Measurements from ENCODE around the gene FAM222A. TPM values are rescaled to one million over a fixed set of nuclear protein-coding genes. Genes with fewer than 3 reads are reported as not detected.

Gene FAM222A
- total and polyA plus RNA-seq, 2 of the 4 experiments (the other 2 are of a cell fraction): under 0.01 to 0.32 TPM

- H3K56ac ChIP-seq (ENCODE audit: extremely low read depth, insufficient read depth, low read length): no peak overlapping the region
- ChIA-PET POLR2A (ENCODE audit: unreplicated experiment) (no interaction called here), CTCF (no interaction called here)
- no peak overlapping the region for H2BK15ac ChIP-seq (ENCODE audit: low read depth, low read length)
- H3K4me1 ChIP-seq (ENCODE audit: control insufficient read depth, insufficient read depth, low read length): no peaks in the 10 kb centered on the region
- no peak overlapping the region for H4K91ac ChIP-seq (ENCODE audit: insufficient read depth, low read depth, low read length)
- 35% methylated on average over 3 of the region's 8 CpGs; no CpG with 5 or more reads in 1 of the 2 experiments for WGBS, 2 experiments (ENCODE audit: extremely low coverage in 2 of 2, insufficient read length in 1 of 2)
- H3K9me1 ChIP-seq (ENCODE audit: insufficient read depth, low read length): no peaks in the 10 kb centered on the region
- H3K18ac ChIP-seq (ENCODE audit: low read depth, low read length): no peak overlapping the region
- no TSS peak for BruUV-seq (replicated peaks)
- H4K8ac ChIP-seq (ENCODE audit: low read depth in 2 of 2, low read length in 2 of 2): no peak overlapping the region
- no peaks in the 10 kb centered on the region; the same call in 1 of the 2 replicates for H3K27me3 ChIP-seq (ENCODE audit: control insufficient read depth, insufficient read depth, low read length)
- no peak overlapping the region for H2BK120ac ChIP-seq (ENCODE audit: low read depth, low read length)
- no peaks in the 10 kb centered on the region for H3K79me1 ChIP-seq (ENCODE audit: low read depth in 1 of 2, low read length in 2 of 2)
- no peak overlapping the region for H3K23ac ChIP-seq (ENCODE audit: low read depth, low read length)
- in situ Hi-C loops (cut with MboI; ENCODE audit: low sequenced_read_pairs) (no loop called here), intact Hi-C loops (cut with micrococcal nuclease) (no loop called here), dilution Hi-C loops (cut with HindIII; ENCODE audit: low sequenced_read_pairs, unreplicated experiment) (no loop called here)
- no peak for TF ChIP-seq USF2 (IDR thresholded peaks at IDR 0.05; ENCODE audit: low read depth, low read length)
- no peak for TF ChIP-seq NFE2L2 (IDR thresholded peaks at IDR 0.05; ENCODE audit: low read depth, low read length)
- TF ChIP-seq CHD1 (IDR thresholded peaks at IDR 0.05; ENCODE audit: low read depth, low read length): no peak
- TF ChIP-seq, protein P1, sequence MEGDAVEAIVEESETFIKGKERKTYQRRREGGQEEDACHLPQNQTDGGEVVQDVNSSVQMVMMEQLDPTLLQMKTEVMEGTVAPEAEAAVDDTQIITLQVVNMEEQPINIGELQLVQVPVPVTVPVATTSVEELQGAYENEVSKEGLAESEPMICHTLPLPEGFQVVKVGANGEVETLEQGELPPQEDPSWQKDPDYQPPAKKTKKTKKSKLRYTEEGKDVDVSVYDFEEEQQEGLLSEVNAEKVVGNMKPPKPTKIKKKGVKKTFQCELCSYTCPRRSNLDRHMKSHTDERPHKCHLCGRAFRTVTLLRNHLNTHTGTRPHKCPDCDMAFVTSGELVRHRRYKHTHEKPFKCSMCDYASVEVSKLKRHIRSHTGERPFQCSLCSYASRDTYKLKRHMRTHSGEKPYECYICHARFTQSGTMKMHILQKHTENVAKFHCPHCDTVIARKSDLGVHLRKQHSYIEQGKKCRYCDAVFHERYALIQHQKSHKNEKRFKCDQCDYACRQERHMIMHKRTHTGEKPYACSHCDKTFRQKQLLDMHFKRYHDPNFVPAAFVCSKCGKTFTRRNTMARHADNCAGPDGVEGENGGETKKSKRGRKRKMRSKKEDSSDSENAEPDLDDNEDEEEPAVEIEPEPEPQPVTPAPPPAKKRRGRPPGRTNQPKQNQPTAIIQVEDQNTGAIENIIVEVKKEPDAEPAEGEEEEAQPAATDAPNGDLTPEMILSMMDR (conservative IDR thresholded peaks at IDR 0.05; ENCODE audit: low read depth, low read length): no peak
- TF ChIP-seq, protein P2, sequence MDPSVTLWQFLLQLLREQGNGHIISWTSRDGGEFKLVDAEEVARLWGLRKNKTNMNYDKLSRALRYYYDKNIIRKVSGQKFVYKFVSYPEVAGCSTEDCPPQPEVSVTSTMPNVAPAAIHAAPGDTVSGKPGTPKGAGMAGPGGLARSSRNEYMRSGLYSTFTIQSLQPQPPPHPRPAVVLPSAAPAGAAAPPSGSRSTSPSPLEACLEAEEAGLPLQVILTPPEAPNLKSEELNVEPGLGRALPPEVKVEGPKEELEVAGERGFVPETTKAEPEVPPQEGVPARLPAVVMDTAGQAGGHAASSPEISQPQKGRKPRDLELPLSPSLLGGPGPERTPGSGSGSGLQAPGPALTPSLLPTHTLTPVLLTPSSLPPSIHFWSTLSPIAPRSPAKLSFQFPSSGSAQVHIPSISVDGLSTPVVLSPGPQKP (IDR thresholded peaks at IDR 0.05; ENCODE audit: borderline replicate concordance, low read depth, low read length): no peak
- TF ChIP-seq SMC3 (IDR thresholded peaks at IDR 0.05; ENCODE audit: low read depth, low read length): no peak
- TF ChIP-seq RCOR1 (IDR thresholded peaks at IDR 0.05; ENCODE audit: insufficient replicate concordance, low read length): no peak
- TF ChIP-seq MAFK (IDR thresholded peaks at IDR 0.05; ENCODE audit: low read depth, low read length): no peak
- TF ChIP-seq RAD21 (IDR thresholded peaks at IDR 0.05; ENCODE audit: low read length): no peak
- TF ChIP-seq RFX5 (IDR thresholded peaks at IDR 0.05; ENCODE audit: low read depth, low read length): no peak
- no peak for TF ChIP-seq BHLHE40 (IDR thresholded peaks at IDR 0.05; ENCODE audit: low read depth, low read length)
- TF ChIP-seq MAZ (IDR thresholded peaks at IDR 0.05; ENCODE audit: borderline replicate concordance, low read depth, low read length): no peak
- TF ChIP-seq MXI1 (IDR thresholded peaks at IDR 0.05; ENCODE audit: borderline replicate concordance, low read depth, low read length): no peak
- TF ChIP-seq FOS (IDR thresholded peaks at IDR 0.05; ENCODE audit: low read depth, low read length): no peak
- no peak for TF ChIP-seq POLR2A (IDR thresholded peaks at IDR 0.05; ENCODE audit: low read depth, low read length)
- no peak for TF ChIP-seq CEBPB (IDR thresholded peaks at IDR 0.05; ENCODE audit: low read depth, low read length)
- no peak overlapping the region for H3K4me2 ChIP-seq (ENCODE audit: low read depth, low read length)
- H2AK9ac ChIP-seq (replicated peaks; ENCODE audit: low read depth, low read length, poor library complexity): no peak overlapping the region
- DNase-seq: no peak
- H3K27ac ChIP-seq (ENCODE audit: insufficient read depth, low read length): no peak overlapping the region
- H3K36me3 ChIP-seq (ENCODE audit: control insufficient read depth, insufficient read depth, low read length): peaks cover 5% of the 10 kb centered on the region
- no peaks in the 10 kb centered on the region for H4K20me1 ChIP-seq (ENCODE audit: insufficient read depth, low read length)
- ATAC-seq (ENCODE audit: low read depth): no peak
- H3K4ac ChIP-seq (ENCODE audit: low read depth, low read length): no peak overlapping the region
- no peak overlapping the region for H2BK20ac ChIP-seq (ENCODE audit: low read depth, low read length)
- H2BK5ac ChIP-seq (ENCODE audit: low read depth, low read length, poor library complexity, severe bottlenecking): no peak overlapping the region
- H3K14ac ChIP-seq (replicated peaks; ENCODE audit: low read depth, low read length): no peak overlapping the region
- no peak overlapping the region for H2AK5ac ChIP-seq (ENCODE audit: low read depth, low read length)
- H2AFZ ChIP-seq (replicated peaks; ENCODE audit: low read length, poor library complexity): no peak overlapping the region
- no peak overlapping the region for H3K9ac ChIP-seq (ENCODE audit: low read depth, low read length)
- H4K5ac ChIP-seq (ENCODE audit: low read depth, low read length): no peak overlapping the region
- no peak overlapping the region for H3K4me3 ChIP-seq (ENCODE audit: insufficient read depth, low read depth, low read length)
- H3K9me3 ChIP-seq (ENCODE audit: control insufficient read depth, insufficient read depth, low read length): peaks cover 6% of the 10 kb centered on the region
Observed at GRCh38 chr12:109783965-109784244, 70.3 kb downstream of the FAM222A start.
